ENCODE measurements around the gene PATZ1.

The PATZ1 gene

GRCh38 chr22:31279327-31279669 lies 66.8 kb downstream of the PATZ1 start:
- no peak for DNase-seq (ENCODE audit: low read depth in 1 of 2, low spot score in 1 of 2)
- TF ChIP-seq GABPA (IDR thresholded peaks at IDR 0.05; ENCODE audit: low read depth) (no peak), REST (IDR thresholded peaks at IDR 0.05; ENCODE audit: insufficient replicate concordance, low read depth) (no peak), CTCF (IDR thresholded peaks at IDR 0.05; ENCODE audit: insufficient read depth, low read length) (no peak), POLR2AphosphoS5 (IDR thresholded peaks at IDR 0.05; ENCODE audit: low read depth) (no peak), SPI1 (IDR thresholded peaks at IDR 0.05; ENCODE audit: borderline replicate concordance, low read depth) (no peak)
- no peak overlapping the region for H3K27ac ChIP-seq (replicated peaks)
- no peak overlapping the region for H3K4me3 ChIP-seq (replicated peaks; ENCODE audit: insufficient read depth, low read length)
- H3K27me3 ChIP-seq (ENCODE audit: insufficient read depth, poor library complexity, severe bottlenecking): no peaks in the 10 kb centered on the region

GRCh38 chr22:31278626-31279326 lies 67.4 kb downstream of the PATZ1 start:
- no peak for DNase-seq (ENCODE audit: low read depth in 1 of 2, low spot score in 1 of 2)
- TF ChIP-seq REST (IDR thresholded peaks at IDR 0.05; ENCODE audit: insufficient replicate concordance, low read depth) (no peak), POLR2AphosphoS5 (IDR thresholded peaks at IDR 0.05; ENCODE audit: low read depth) (no peak), CTCF (IDR thresholded peaks at IDR 0.05; ENCODE audit: insufficient read depth, low read length) (no peak), SPI1 (IDR thresholded peaks at IDR 0.05; ENCODE audit: borderline replicate concordance, low read depth) (no peak), GABPA (IDR thresholded peaks at IDR 0.05; ENCODE audit: low read depth) (no peak)
- no peak overlapping the region for H3K4me3 ChIP-seq (replicated peaks; ENCODE audit: insufficient read depth, low read length)
- no peaks in the 10 kb centered on the region for H3K27me3 ChIP-seq (ENCODE audit: insufficient read depth, poor library complexity, severe bottlenecking)
- H3K27ac ChIP-seq (replicated peaks): no peak overlapping the region

GRCh38 chr22:31278151-31278621 lies 68.0 kb downstream of the PATZ1 start:
- no peak for DNase-seq (ENCODE audit: low read depth in 1 of 2, low spot score in 1 of 2)
- TF ChIP-seq REST (IDR thresholded peaks at IDR 0.05; ENCODE audit: insufficient replicate concordance, low read depth): no peak
- TF ChIP-seq SPI1 (IDR thresholded peaks at IDR 0.05; ENCODE audit: borderline replicate concordance, low read depth): no peak
- no peak for TF ChIP-seq POLR2AphosphoS5 (IDR thresholded peaks at IDR 0.05; ENCODE audit: low read depth)
- H3K4me3 ChIP-seq (replicated peaks; ENCODE audit: insufficient read depth, low read length): no peak overlapping the region
- H3K27ac ChIP-seq (replicated peaks): no peak overlapping the region
- no peaks in the 10 kb centered on the region for H3K27me3 ChIP-seq (ENCODE audit: insufficient read depth, poor library complexity, severe bottlenecking)

All from HL-60 (cell line).